Measurements from ENCODE around the gene SNAI3.

The SNAI3 gene

GRCh38 chr16:88631920-88632586 lies 54.3 kb downstream of the SNAI3 start:
- ATAC-seq = no peak

DNA sequence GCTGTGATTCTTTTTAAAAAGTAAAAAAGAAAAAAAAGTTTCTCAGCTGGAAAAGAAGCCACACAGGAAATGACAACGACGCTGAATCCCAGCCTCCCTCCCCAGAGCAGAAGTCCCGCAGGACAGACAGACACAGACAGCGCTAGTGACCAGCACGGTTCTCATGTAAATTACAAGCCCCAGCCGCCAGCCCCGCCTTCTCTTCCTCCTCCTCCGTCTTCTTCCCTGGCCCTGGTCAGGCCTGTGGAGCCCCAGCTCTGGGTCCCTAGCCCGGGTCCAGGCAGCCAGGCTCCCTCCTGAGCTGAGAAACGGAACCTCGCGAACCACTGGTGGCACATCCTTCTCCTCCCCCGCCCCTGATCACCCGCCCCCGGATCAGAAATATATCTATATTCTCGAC lies 54.9 kb downstream of the SNAI3 start:
- no peak for ATAC-seq

DNA sequence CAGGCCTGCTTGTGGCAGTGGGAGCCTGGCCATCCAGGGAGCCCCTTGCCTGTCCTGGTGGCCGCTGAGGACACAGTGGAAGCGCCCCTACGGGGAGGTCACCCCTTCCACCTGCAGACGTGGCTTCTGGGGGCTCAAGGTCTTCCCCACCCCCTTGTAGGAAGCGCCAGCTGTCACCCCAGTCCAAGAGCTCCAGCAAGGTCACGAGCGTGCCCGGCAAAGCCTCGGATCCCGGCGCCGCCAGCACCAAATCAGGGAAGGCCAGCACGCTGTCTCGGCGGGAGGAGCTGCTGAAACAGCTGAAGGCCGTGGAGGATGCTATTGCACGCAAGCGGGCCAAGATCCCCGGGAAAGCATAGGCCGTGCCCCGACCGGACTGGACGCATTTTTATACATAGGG lies 55.4 kb downstream of the SNAI3 start:
- ATAC-seq = no peak

DNA sequence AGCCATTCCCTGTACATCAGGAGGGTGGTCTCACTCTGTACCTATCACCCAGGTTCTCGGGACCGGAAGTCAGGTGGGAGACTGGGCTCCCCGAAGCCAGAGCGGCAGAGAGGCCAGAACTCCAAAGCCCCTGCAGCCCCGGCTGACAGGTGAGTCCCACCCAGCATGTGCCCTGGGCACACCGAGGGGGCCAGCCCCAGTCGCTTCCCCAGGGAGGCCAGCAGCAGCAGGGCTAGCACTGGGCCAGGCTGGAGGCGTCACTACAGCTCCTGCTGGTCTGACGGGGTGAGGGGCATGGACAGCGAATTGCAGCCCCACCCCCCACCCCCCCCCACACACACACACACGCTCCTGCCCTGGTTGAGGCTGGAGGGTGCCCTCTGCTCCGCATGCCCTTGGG lies 55.9 kb downstream of the SNAI3 start:
- no peak for ATAC-seq

- no peak for ATAC-seq
Observed at GRCh38 chr16:88629835-88630234, 56.5 kb downstream of the SNAI3 start.

DNA sequence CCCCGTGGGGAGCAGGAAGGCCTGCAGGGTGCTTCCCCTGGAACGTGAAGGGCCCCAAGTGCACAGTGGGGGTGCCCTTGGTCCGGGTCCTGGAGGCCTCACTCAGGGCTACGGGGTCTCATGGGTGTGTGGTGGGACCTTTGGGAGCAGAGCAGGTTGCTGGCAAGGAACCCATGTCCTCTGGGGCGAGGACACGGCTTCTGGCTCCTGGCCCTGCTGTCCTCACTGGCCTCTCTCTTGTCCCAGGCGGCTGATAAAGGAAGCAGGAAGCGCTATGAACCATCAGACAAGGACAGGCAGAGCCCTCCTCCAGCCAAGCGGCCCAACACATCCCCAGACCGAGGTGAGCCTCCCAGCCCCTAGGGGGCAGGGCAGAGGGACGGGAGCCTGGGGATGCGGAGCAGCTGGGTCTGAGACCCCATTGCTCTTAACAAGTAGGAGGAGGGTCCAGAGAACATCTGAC lies 57.8 kb downstream of the SNAI3 start:
- no peak for ATAC-seq

Measured in activated CD4-positive, CD25-positive, alpha-beta regulatory T cell treated with anti-CD3 and anti-CD28 coated beads, Interleukin-2, amount 50 U/mL, for 24 hours (primary cell).